Measurements from ENCODE around the gene PDE1C. TPM values are rescaled to one million over a fixed set of nuclear protein-coding genes. Genes with fewer than 3 reads are reported as not detected.

PDE1C gene
- total and polyA plus RNA-seq, 2 of the 4 experiments (the other 2 are of a cell fraction): 14.2 to 61.5 TPM

GRCh38 chr7:31729195-31729804 is 340.9 kb downstream of the PDE1C start:
- H2AK5ac ChIP-seq (ENCODE audit: low read depth, low read length): no peak overlapping the region
- H3K9me3 ChIP-seq (ENCODE audit: control insufficient read depth, insufficient read depth, low read length): no peaks in the 10 kb centered on the region
- CTCF ChIA-PET: interaction anchor here (0.5 kb wide), 1 partner anchor 101 kb away, joined by 3 read pairs; no protein-coding TSS in a partner anchor
- H3K18ac ChIP-seq (ENCODE audit: low read depth, low read length): no peak overlapping the region
- DNase-seq: no peak
- H2BK20ac ChIP-seq (ENCODE audit: low read depth, low read length): no peak overlapping the region
- H4K91ac ChIP-seq (ENCODE audit: insufficient read depth, low read depth, low read length): no peak overlapping the region
- H3K9ac ChIP-seq (ENCODE audit: low read depth, low read length): no peak overlapping the region
- no peak overlapping the region for H4K5ac ChIP-seq (ENCODE audit: low read depth, low read length)
- no CpG with 5 or more reads among the region's 3 CpGs for WGBS, 2 experiments (ENCODE audit: extremely low coverage in 2 of 2, insufficient read length in 1 of 2)
- H2BK15ac ChIP-seq (ENCODE audit: low read depth, low read length): no peak overlapping the region
- H3K56ac ChIP-seq (ENCODE audit: extremely low read depth, insufficient read depth, low read length): no peak overlapping the region
- no peaks in the 10 kb centered on the region for H3K36me3 ChIP-seq (ENCODE audit: control insufficient read depth, insufficient read depth, low read length)
- dilution Hi-C loops (cut with HindIII; ENCODE audit: low sequenced_read_pairs, unreplicated experiment) (no loop called here), intact Hi-C loops (cut with micrococcal nuclease) (no loop called here), in situ Hi-C loops (cut with MboI; ENCODE audit: low sequenced_read_pairs) (no loop called here)
- H2AFZ ChIP-seq (replicated peaks; ENCODE audit: low read length, poor library complexity): no peak overlapping the region
- no peak overlapping the region for H3K4me2 ChIP-seq (ENCODE audit: low read depth, low read length)
- no peaks in the 10 kb centered on the region for H3K79me1 ChIP-seq (ENCODE audit: low read depth in 1 of 2, low read length in 2 of 2)
- H3K27me3 ChIP-seq (ENCODE audit: control insufficient read depth, insufficient read depth, low read length): no peaks in the 10 kb centered on the region; the same call in 1 of the 2 replicates
- no peaks in the 10 kb centered on the region for H4K20me1 ChIP-seq (ENCODE audit: insufficient read depth, low read length)
- no peak overlapping the region for H2AK9ac ChIP-seq (replicated peaks; ENCODE audit: low read depth, low read length, poor library complexity)
- POLR2A ChIA-PET (ENCODE audit: unreplicated experiment): no interaction called here
- no peaks in the 10 kb centered on the region for H3K9me1 ChIP-seq (ENCODE audit: insufficient read depth, low read length)
- no peak overlapping the region for H2BK120ac ChIP-seq (ENCODE audit: low read depth, low read length)
- H3K14ac ChIP-seq (replicated peaks; ENCODE audit: low read depth, low read length): no peak overlapping the region
- no peak overlapping the region for H2BK5ac ChIP-seq (ENCODE audit: low read depth, low read length, poor library complexity, severe bottlenecking)
- no peak for ATAC-seq (ENCODE audit: low read depth)
- TF ChIP-seq CEBPB (IDR thresholded peaks at IDR 0.05; ENCODE audit: low read depth, low read length): no peak
- TF ChIP-seq RFX5 (IDR thresholded peaks at IDR 0.05; ENCODE audit: low read depth, low read length): no peak
- no peak for TF ChIP-seq CHD1 (IDR thresholded peaks at IDR 0.05; ENCODE audit: low read depth, low read length)
- TF ChIP-seq POLR2A (IDR thresholded peaks at IDR 0.05; ENCODE audit: low read depth, low read length): no peak
- TF ChIP-seq BHLHE40 (IDR thresholded peaks at IDR 0.05; ENCODE audit: low read depth, low read length): no peak
- TF ChIP-seq RCOR1 (IDR thresholded peaks at IDR 0.05; ENCODE audit: insufficient replicate concordance, low read length): no peak
- TF ChIP-seq MAZ (IDR thresholded peaks at IDR 0.05; ENCODE audit: borderline replicate concordance, low read depth, low read length): no peak
- TF ChIP-seq FOS (IDR thresholded peaks at IDR 0.05; ENCODE audit: low read depth, low read length): no peak
- TF ChIP-seq CTCF (conservative IDR thresholded peaks at IDR 0.05; ENCODE audit: low read depth, low read length): no peak
- TF ChIP-seq MAFK (IDR thresholded peaks at IDR 0.05; ENCODE audit: low read depth, low read length): no peak
- TF ChIP-seq NFE2L2 (IDR thresholded peaks at IDR 0.05; ENCODE audit: low read depth, low read length): no peak
- TF ChIP-seq RAD21 (IDR thresholded peaks at IDR 0.05; ENCODE audit: low read length): no peak
- TF ChIP-seq USF2 (IDR thresholded peaks at IDR 0.05; ENCODE audit: low read depth, low read length): no peak
- no peak for TF ChIP-seq ELK1 (IDR thresholded peaks at IDR 0.05; ENCODE audit: borderline replicate concordance, low read depth, low read length)
- TF ChIP-seq MXI1 (IDR thresholded peaks at IDR 0.05; ENCODE audit: borderline replicate concordance, low read depth, low read length): no peak
- TF ChIP-seq SMC3 (IDR thresholded peaks at IDR 0.05; ENCODE audit: low read depth, low read length): no peak
- no peak overlapping the region for H3K23ac ChIP-seq (ENCODE audit: low read depth, low read length)
- H3K4me3 ChIP-seq (ENCODE audit: insufficient read depth, low read depth, low read length): no peak overlapping the region
- no peak overlapping the region for H3K4ac ChIP-seq (ENCODE audit: low read depth, low read length)
- no peak overlapping the region for H3K27ac ChIP-seq (ENCODE audit: insufficient read depth, low read length)
- no peak overlapping the region for H4K8ac ChIP-seq (ENCODE audit: low read depth in 2 of 2, low read length in 2 of 2)
- BruUV-seq (replicated peaks): no TSS peak
- H3K4me1 ChIP-seq (ENCODE audit: control insufficient read depth, insufficient read depth, low read length): no peaks in the 10 kb centered on the region

All from IMR-90 (cell line).